NB4 (cell line): Measurements from ENCODE around the gene HIPK1.

Source experiments
- MYC ChIP-seq: IDR thresholded peaks from 2 replicates; pipeline ENCODE4 v1.6.1; 2011; ENCODE audit warnings: low read depth, low read length
- POLR2A ChIP-seq: IDR thresholded peaks from 2 replicates; pipeline ENCODE4 v1.6.1; 2011; ENCODE audit warnings: mild to moderate bottlenecking; ENCODE audit not compliant: insufficient read length; ENCODE audit errors: extremely low read depth
- TF ChIP-seq, protein P1 (sequence below): IDR thresholded peaks from one replicate; pipeline ENCODE4 v1.5.1; 2012; ENCODE audit warnings: low read depth, low read length
- TF ChIP-seq, protein P2 (sequence below): IDR thresholded peaks from 2 replicates; pipeline ENCODE4 v1.6.1; 2011; ENCODE audit warnings: low read depth, low read length

DNA sequence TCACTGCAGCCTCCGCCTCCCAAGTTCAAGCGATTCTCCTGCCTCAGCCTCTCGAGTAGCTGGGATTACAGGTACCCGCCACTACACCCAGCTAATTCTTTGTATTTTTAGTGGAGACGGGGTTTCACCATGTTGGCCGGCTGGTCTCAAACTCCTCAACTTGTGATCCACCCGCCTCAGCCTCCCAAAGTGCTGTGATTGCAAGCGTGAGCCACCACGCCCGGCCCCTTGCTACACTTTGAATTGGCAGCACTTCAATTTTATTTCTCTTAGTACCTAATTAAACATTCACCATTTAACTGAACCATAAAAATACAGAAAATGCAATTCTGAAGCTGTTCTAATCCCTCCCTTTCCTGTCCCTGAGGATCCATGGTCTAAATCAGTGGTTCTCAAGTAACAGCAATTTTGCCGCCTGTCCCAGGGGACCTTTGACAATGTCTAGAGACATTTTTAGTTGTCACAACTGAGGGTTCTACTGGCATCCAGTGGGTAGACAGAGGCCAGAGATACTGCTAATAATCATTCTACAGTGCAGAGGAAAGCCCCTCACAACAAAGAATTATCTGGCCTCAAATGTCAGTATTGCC lies 37.4 kb upstream of the HIPK1 start:
- TF ChIP-seq, protein P1, sequence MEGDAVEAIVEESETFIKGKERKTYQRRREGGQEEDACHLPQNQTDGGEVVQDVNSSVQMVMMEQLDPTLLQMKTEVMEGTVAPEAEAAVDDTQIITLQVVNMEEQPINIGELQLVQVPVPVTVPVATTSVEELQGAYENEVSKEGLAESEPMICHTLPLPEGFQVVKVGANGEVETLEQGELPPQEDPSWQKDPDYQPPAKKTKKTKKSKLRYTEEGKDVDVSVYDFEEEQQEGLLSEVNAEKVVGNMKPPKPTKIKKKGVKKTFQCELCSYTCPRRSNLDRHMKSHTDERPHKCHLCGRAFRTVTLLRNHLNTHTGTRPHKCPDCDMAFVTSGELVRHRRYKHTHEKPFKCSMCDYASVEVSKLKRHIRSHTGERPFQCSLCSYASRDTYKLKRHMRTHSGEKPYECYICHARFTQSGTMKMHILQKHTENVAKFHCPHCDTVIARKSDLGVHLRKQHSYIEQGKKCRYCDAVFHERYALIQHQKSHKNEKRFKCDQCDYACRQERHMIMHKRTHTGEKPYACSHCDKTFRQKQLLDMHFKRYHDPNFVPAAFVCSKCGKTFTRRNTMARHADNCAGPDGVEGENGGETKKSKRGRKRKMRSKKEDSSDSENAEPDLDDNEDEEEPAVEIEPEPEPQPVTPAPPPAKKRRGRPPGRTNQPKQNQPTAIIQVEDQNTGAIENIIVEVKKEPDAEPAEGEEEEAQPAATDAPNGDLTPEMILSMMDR: no peak
- TF ChIP-seq POLR2A: no peak
- TF ChIP-seq, protein P2, sequence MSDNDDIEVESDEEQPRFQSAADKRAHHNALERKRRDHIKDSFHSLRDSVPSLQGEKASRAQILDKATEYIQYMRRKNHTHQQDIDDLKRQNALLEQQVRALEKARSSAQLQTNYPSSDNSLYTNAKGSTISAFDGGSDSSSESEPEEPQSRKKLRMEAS: no peak
- no peak for TF ChIP-seq MYC
